Chondrocyte (in vitro differentiated cells): ENCODE results near the gene RCAN2. TPM values are rescaled to one million over a fixed set of nuclear protein-coding genes. Genes with fewer than 3 reads are reported as not detected.

Experiments used
- DNase-seq: peaks from one replicate; pipeline ENCODE4 v3.0.0; 2021; ENCODE audit warnings: mixed read lengths, low spot score
- H3K27ac Mint-ChIP-seq: one replicate; pipeline ENCODE4 v1.8.0; 2021; ENCODE audit warnings: mild to moderate bottlenecking, moderate library complexity, mixed read lengths; ENCODE audit not compliant: unreplicated experiment
- H3K27me3 Mint-ChIP-seq: 2 replicates; pipeline ENCODE4 v1.8.0; 2021; ENCODE audit warnings: low read depth, mixed read lengths
- H3K36me3 Mint-ChIP-seq: 2 replicates; pipeline ENCODE4 v1.8.0; 2021; ENCODE audit warnings: low read depth, mixed read lengths
- H3K4me1 Mint-ChIP-seq: 2 replicates; pipeline ENCODE4 v1.8.0; 2021; ENCODE audit warnings: low read depth, mild to moderate bottlenecking, mixed read lengths
- H3K4me3 Mint-ChIP-seq: one replicate; pipeline ENCODE4 v1.8.0; 2021; ENCODE audit warnings: mild to moderate bottlenecking, moderate library complexity, mixed read lengths; ENCODE audit not compliant: unreplicated experiment
- H3K9me3 Mint-ChIP-seq: 2 replicates; pipeline ENCODE4 v1.8.0; 2021; ENCODE audit warnings: low read depth, mixed read lengths
- total RNA-seq: library from RNA; stranded (reverse); gene quantifications from 3 replicates; pipeline ENCODE4 v1.2.1, GENCODE V29; 2021
- TF ChIP-seq, protein P1 (sequence below): fragments of 200-600 bp; sonication (generic); IDR thresholded peaks from 2 replicates; pipeline ENCODE4 v1.5.0; 2021; ENCODE audit warnings: antibody characterized with exemption, mild to moderate bottlenecking, moderate library complexity

RCAN2 gene
- total RNA-seq, 1 donor from 2014 or later, result 23.8 TPM

GRCh38 chr6:46327779-46328178, 163.5 kb downstream of the RCAN2 start:
- Mint-ChIP-seq H3K4me3 (no peak overlapping the region), H3K27me3 (peaks cover 8% of the 10 kb centered on the region), H3K9me3 (no peaks in the 10 kb centered on the region), H3K27ac (no peak overlapping the region), H3K36me3 (no peaks in the 10 kb centered on the region), H3K4me1 (peaks cover 15% of the 10 kb centered on the region)
- TF ChIP-seq, protein P1, sequence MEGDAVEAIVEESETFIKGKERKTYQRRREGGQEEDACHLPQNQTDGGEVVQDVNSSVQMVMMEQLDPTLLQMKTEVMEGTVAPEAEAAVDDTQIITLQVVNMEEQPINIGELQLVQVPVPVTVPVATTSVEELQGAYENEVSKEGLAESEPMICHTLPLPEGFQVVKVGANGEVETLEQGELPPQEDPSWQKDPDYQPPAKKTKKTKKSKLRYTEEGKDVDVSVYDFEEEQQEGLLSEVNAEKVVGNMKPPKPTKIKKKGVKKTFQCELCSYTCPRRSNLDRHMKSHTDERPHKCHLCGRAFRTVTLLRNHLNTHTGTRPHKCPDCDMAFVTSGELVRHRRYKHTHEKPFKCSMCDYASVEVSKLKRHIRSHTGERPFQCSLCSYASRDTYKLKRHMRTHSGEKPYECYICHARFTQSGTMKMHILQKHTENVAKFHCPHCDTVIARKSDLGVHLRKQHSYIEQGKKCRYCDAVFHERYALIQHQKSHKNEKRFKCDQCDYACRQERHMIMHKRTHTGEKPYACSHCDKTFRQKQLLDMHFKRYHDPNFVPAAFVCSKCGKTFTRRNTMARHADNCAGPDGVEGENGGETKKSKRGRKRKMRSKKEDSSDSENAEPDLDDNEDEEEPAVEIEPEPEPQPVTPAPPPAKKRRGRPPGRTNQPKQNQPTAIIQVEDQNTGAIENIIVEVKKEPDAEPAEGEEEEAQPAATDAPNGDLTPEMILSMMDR, result no peak
- no peak for DNase-seq

DNA sequence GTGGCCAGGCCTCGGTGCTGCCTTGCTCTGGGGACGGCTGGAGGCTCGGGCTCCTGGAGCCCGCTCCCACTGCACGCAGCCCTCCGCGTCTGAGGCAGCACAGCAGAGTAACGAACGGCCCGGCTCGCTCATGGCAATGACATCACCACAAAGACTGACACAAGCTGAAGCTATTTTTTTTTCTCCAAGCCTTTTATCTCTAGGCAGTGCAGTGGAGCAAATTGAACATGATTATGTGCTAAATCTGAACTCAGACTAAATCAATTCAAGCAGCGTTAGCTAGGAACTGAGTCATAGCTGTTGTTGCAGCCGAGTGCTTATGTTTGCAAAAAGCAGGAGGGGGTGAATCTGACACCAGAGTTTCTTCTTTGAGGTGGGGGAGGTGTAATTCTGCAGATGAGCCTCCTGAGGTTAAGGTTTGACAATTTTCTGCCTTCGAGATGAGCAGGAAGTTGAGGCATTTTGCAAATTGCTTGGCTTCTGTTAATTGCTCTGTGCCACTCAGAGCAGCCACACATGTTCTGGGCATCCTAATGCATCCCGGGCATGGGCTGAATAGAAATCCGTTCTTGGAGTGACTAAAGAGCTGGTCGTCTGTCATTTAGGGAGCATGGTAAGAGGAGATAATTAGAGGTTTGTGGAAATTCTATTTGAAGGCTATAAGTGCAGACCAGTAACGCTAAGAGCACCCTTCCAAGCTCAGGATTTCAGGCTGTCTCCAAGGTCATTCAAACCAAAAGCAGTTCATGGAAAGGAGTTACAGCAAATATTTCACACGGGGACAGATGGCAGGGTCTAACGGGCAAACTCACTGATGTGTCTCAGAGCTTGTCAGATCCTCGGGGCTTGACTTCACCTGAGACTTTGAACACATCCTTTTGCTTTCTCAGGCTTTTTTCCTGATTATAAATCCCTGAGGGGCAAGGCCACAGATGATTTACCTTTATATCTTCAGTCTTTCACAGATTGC, 165.4 kb downstream of the RCAN2 start:
- DNase-seq, result no peak
- Mint-ChIP-seq H3K27me3 (peaks cover 8% of the 10 kb centered on the region), H3K4me1 (peaks cover 15% of the 10 kb centered on the region), H3K4me3 (no peak overlapping the region), H3K36me3 (no peaks in the 10 kb centered on the region), H3K9me3 (no peaks in the 10 kb centered on the region), H3K27ac (no peak overlapping the region)
- TF ChIP-seq, protein P1, result no peak

DNA sequence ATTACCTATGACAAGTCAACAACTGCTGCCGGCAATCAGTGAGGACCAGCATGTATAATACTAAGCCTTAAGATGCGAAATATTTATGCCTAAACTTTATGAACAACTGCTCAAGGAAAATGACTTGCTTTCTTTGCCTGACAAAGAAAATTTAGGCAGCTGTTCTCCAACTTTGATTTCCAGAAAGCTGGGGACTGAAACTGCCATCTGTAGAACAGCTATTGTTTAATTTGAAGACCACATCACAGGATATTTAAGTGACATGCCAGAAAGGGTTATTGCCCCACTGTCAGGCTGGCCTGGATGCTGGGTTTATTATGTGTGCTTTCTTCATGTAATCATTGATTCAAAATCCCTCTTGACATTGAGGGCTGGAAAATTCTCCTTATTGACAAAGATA, 166.5 kb downstream of the RCAN2 start:
- Mint-ChIP-seq H3K27me3 (peaks cover 8% of the 10 kb centered on the region), H3K27ac (no peak overlapping the region), H3K4me3 (no peak overlapping the region), H3K9me3 (no peaks in the 10 kb centered on the region), H3K36me3 (no peaks in the 10 kb centered on the region), H3K4me1 (peaks cover 15% of the 10 kb centered on the region)
- DNase-seq, result no peak
- TF ChIP-seq, protein P1, result no peak

- H3K4me3 Mint-ChIP-seq, result no peak overlapping the region
- peaks cover 15% of the 10 kb centered on the region for H3K4me1 Mint-ChIP-seq
- no peak for DNase-seq
- no peaks in the 10 kb centered on the region for H3K9me3 Mint-ChIP-seq
- H3K27ac Mint-ChIP-seq, result no peak overlapping the region
- TF ChIP-seq, protein P1, result no peak
- no peaks in the 10 kb centered on the region for H3K36me3 Mint-ChIP-seq
- peaks cover 7% of the 10 kb centered on the region for H3K27me3 Mint-ChIP-seq
These were observed 167.2 kb downstream of the RCAN2 start for GRCh38 chr6:46323966-46324622.

- H3K4me1 Mint-ChIP-seq, result peaks cover 15% of the 10 kb centered on the region
These were observed 167.8 kb downstream of the RCAN2 start for GRCh38 chr6:46323312-46323965.

More at GRCh38 chr6:46323312-46323965, 167.8 kb downstream of the RCAN2 start:
- Mint-ChIP-seq H3K4me3 (no peak overlapping the region), H3K27me3 (peaks cover 5% of the 10 kb centered on the region), H3K9me3 (no peaks in the 10 kb centered on the region), H3K27ac (peak overlapping the region; percentile 4), H3K36me3 (no peaks in the 10 kb centered on the region)
- no peak for DNase-seq
- TF ChIP-seq, protein P1, result no peak
